ENCODE results near the gene BANK1. TPM values are rescaled to one million over a fixed set of nuclear protein-coding genes. Genes with fewer than 3 reads are reported as not detected.

BANK1 gene
- total RNA-seq, 4 donors from 2014 or later: 0.34 to 2.1 (median 0.89) TPM

GRCh38 chr4:101846550-101846949 is 56.0 kb downstream of the BANK1 start:
- Histone ChIP-seq H3K9me3 (no peaks in the 10 kb centered on the region), H3K4me3 (no peak overlapping the region), H3K27me3 (no peaks in the 10 kb centered on the region), H3K27ac (no peak overlapping the region), H3K36me3 (no peaks in the 10 kb centered on the region), H3K4me1 (no peaks in the 10 kb centered on the region)
- TF ChIP-seq POLR2A (IDR thresholded peaks at IDR 0.05) (no peak), POLR2AphosphoS5 (IDR thresholded peaks at IDR 0.05) (no peak), EP300 (IDR thresholded peaks at IDR 0.05) (no peak)
- TF ChIP-seq, protein P1, sequence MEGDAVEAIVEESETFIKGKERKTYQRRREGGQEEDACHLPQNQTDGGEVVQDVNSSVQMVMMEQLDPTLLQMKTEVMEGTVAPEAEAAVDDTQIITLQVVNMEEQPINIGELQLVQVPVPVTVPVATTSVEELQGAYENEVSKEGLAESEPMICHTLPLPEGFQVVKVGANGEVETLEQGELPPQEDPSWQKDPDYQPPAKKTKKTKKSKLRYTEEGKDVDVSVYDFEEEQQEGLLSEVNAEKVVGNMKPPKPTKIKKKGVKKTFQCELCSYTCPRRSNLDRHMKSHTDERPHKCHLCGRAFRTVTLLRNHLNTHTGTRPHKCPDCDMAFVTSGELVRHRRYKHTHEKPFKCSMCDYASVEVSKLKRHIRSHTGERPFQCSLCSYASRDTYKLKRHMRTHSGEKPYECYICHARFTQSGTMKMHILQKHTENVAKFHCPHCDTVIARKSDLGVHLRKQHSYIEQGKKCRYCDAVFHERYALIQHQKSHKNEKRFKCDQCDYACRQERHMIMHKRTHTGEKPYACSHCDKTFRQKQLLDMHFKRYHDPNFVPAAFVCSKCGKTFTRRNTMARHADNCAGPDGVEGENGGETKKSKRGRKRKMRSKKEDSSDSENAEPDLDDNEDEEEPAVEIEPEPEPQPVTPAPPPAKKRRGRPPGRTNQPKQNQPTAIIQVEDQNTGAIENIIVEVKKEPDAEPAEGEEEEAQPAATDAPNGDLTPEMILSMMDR (IDR thresholded peaks at IDR 0.05): no peak
- no peak for DNase-seq (ENCODE audit: low spot score in 2 of 2)
- WGBS: 80% methylated on average over 2 of the region's 2 CpGs

- no peak overlapping the region for H3K4me3 ChIP-seq
- no peaks in the 10 kb centered on the region for H3K27me3 ChIP-seq
- no peak overlapping the region for H3K27ac ChIP-seq
- H3K9me3 ChIP-seq: no peaks in the 10 kb centered on the region
- H3K36me3 ChIP-seq: no peaks in the 10 kb centered on the region
- 72% methylated on average over 2 of the region's 2 CpGs for WGBS
- no peaks in the 10 kb centered on the region for H3K4me1 ChIP-seq
- no peak for TF ChIP-seq POLR2A (IDR thresholded peaks at IDR 0.05)
- TF ChIP-seq POLR2AphosphoS5 (IDR thresholded peaks at IDR 0.05): no peak
- TF ChIP-seq, protein P1 (IDR thresholded peaks at IDR 0.05): no peak
- no peak for TF ChIP-seq EP300 (IDR thresholded peaks at IDR 0.05)
- DNase-seq (ENCODE audit: low spot score in 2 of 2): no peak
Observed at GRCh38 chr4:101850698-101851097, 60.2 kb downstream of the BANK1 start.

DNA sequence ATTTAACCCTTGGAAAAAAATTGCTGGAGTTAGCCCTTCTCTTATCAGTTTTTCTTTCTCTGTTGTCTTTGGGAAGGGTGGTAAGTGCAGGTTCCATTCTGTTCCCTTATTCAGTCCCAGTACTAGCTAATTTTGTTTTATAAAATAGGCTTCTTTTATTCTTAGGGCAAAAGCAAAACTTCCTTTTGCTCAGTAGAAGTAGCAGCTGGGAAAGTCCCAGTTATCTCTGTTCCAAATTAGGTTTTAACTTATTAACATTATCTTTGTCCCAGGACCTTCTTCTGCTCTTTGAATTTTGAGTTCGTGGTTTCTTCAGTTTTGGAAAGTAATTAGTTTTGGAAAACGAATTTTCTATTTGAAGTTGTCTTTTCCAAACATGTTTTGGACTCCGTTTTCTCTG is 61.1 kb downstream of the BANK1 start:
- no peak for DNase-seq (ENCODE audit: low spot score in 2 of 2)
- Histone ChIP-seq H3K4me1 (no peaks in the 10 kb centered on the region), H3K4me3 (no peak overlapping the region), H3K9me3 (no peaks in the 10 kb centered on the region), H3K27ac (no peak overlapping the region), H3K27me3 (no peaks in the 10 kb centered on the region), H3K36me3 (no peaks in the 10 kb centered on the region)
- WGBS: 43% methylated on average over 3 of the region's 3 CpGs
- TF ChIP-seq EP300 (IDR thresholded peaks at IDR 0.05) (no peak), POLR2AphosphoS5 (IDR thresholded peaks at IDR 0.05) (no peak), POLR2A (IDR thresholded peaks at IDR 0.05) (no peak)
- TF ChIP-seq, protein P1 (IDR thresholded peaks at IDR 0.05): no peak

- no peak for DNase-seq (ENCODE audit: low spot score in 2 of 2)
- no peaks in the 10 kb centered on the region for H3K9me3 ChIP-seq
- no peak overlapping the region for H3K4me3 ChIP-seq
- H3K36me3 ChIP-seq: no peaks in the 10 kb centered on the region
- H3K4me1 ChIP-seq: no peaks in the 10 kb centered on the region
- H3K27ac ChIP-seq: no peak overlapping the region
- no peaks in the 10 kb centered on the region for H3K27me3 ChIP-seq
- no peak for TF ChIP-seq POLR2A (IDR thresholded peaks at IDR 0.05)
- TF ChIP-seq, protein P1 (IDR thresholded peaks at IDR 0.05): no peak
- no peak for TF ChIP-seq EP300 (IDR thresholded peaks at IDR 0.05)
- TF ChIP-seq POLR2AphosphoS5 (IDR thresholded peaks at IDR 0.05): no peak
- 47% methylated on average over 1 of the region's 1 CpG for WGBS
Observed at GRCh38 chr4:101853028-101853427, 62.5 kb downstream of the BANK1 start.

GRCh38 chr4:101853691-101854090 is 63.2 kb downstream of the BANK1 start:
- no peaks in the 10 kb centered on the region for H3K4me1 ChIP-seq
- TF ChIP-seq, protein P1 (IDR thresholded peaks at IDR 0.05): no peak
- TF ChIP-seq POLR2AphosphoS5 (IDR thresholded peaks at IDR 0.05): no peak
- no peak for TF ChIP-seq EP300 (IDR thresholded peaks at IDR 0.05)
- TF ChIP-seq POLR2A (IDR thresholded peaks at IDR 0.05): no peak
- no peak for DNase-seq (ENCODE audit: low spot score in 2 of 2)
- H3K36me3 ChIP-seq: no peaks in the 10 kb centered on the region
- H3K27ac ChIP-seq: no peak overlapping the region
- no peak overlapping the region for H3K4me3 ChIP-seq
- H3K9me3 ChIP-seq: no peaks in the 10 kb centered on the region
- 63% methylated on average over 7 of the region's 7 CpGs for WGBS
- H3K27me3 ChIP-seq: no peaks in the 10 kb centered on the region
